Measurements from ENCODE around the gene ERC2. TPM values are rescaled to one million over a fixed set of nuclear protein-coding genes. Genes with fewer than 3 reads are reported as not detected.

Gene ERC2
- total and polyA plus RNA-seq, 2 donors (not counting 3 experiments of a cell fraction or from before 2014, with no cell fraction given): 5.6 to 15.5 TPM

GRCh38 chr3:55605443-55606236 is 862.6 kb downstream of the ERC2 start:
- no peak overlapping the region for H3K4me2 ChIP-seq (ENCODE audit: insufficient read depth, low read length)
- H3K9me3 ChIP-seq (replicated peaks; ENCODE audit: control insufficient read depth, insufficient read depth, low read length): no peaks in the 10 kb centered on the region
- POLR2A ChIA-PET: no interaction called here
- H2AFZ ChIP-seq (ENCODE audit: low read depth, low read length): no peak overlapping the region
- DNase-seq (ENCODE audit: low read depth, low spot score) (no peak), FAIRE-seq (no peak)
- TF ChIP-seq MYC (IDR thresholded peaks at IDR 0.05; ENCODE audit: low read depth, low read length) (no peak), JUN (IDR thresholded peaks at IDR 0.05; ENCODE audit: borderline replicate concordance, insufficient read depth, insufficient read length, low read depth) (no peak), CTCF (IDR thresholded peaks at IDR 0.05; ENCODE audit: extremely low read depth in 1 of 2, insufficient read depth in 1 of 2, low read depth in 1 of 2, low read length in 2 of 2) (no peak), FOS (IDR thresholded peaks at IDR 0.05; ENCODE audit: borderline replicate concordance, insufficient read depth, low read length) (no peak), POLR2AphosphoS5 (IDR thresholded peaks at IDR 0.05; ENCODE audit: insufficient read depth, low read depth, low read length) (no peak), EZH2 (IDR thresholded peaks at IDR 0.05; ENCODE audit: borderline replicate concordance, low read depth, low read length, severe bottlenecking) (no peak)
- intact Hi-C loops (cut with micrococcal nuclease): no loop called here
- H3K36me3 ChIP-seq (ENCODE audit: control insufficient read depth in 2 of 2, extremely low read depth in 1 of 2, insufficient read depth in 2 of 2, low read length in 2 of 2): no peaks in the 10 kb centered on the region
- H3K9me1 ChIP-seq (replicated peaks; ENCODE audit: control insufficient read depth, extremely low read depth, insufficient read depth, low read length): no peaks in the 10 kb centered on the region
- H3K27me3 ChIP-seq (ENCODE audit: control insufficient read depth in 2 of 2, insufficient read depth in 2 of 2, low read length in 2 of 2): no peaks in the 10 kb centered on the region
- H3K4me1 ChIP-seq (ENCODE audit: control insufficient read depth, extremely low read depth, insufficient read depth, low read length): peaks cover 12% of the 10 kb centered on the region
- H3K4me3 ChIP-seq (replicated peaks in 1 of 3; ENCODE audit: insufficient read depth in 1 of 3, low read depth in 1 of 3, low read length in 3 of 3): no peak overlapping the region
- H3K9ac ChIP-seq (replicated peaks; ENCODE audit: extremely low read depth, insufficient read depth, low read length): no peak overlapping the region
- CTCF ChIA-PET: no interaction called here
- H3K27ac ChIP-seq (ENCODE audit: insufficient read depth, low read depth, low read length): no peak overlapping the region
- no TSS peak for BruUV-seq (replicated peaks)
- dilution Hi-C loops (cut with MboI; ENCODE audit: extremely low pct_ligation_motif_present, low sequenced_read_pairs): no loop called here
- no peaks in the 10 kb centered on the region for H3K79me2 ChIP-seq (ENCODE audit: control insufficient read depth, insufficient read depth, low read length)
- H4K20me1 ChIP-seq (replicated peaks; ENCODE audit: control insufficient read depth, extremely low read depth, insufficient read depth, low read length): no peaks in the 10 kb centered on the region
